GM12874 (cell line): ENCODE results near the gene RABGAP1.

Experiments
- CTCF ChIP-seq: IDR thresholded peaks from 2 replicates; pipeline ENCODE4 v1.5.1; 2011; ENCODE audit warnings: low read depth, mild to moderate bottlenecking, control low read depth, low read length, moderate library complexity; ENCODE audit not compliant: insufficient read depth

The RABGAP1 gene

GRCh38 chr9:123150708-123151503, 210.1 kb downstream of the RABGAP1 start:
- no peak for TF ChIP-seq CTCF
